Measurements from ENCODE around the gene MRPL17. TPM values are rescaled to one million over a fixed set of nuclear protein-coding genes. Genes with fewer than 3 reads are reported as not detected.
A peak's percentile ranks its signal among the peaks of the same experiment; 100 is the strongest.

MRPL17 gene
- total RNA-seq, 2 donors from 2014 or later: 34.6 to 75.1 TPM

- no peaks in the 10 kb centered on the region for H3K36me3 ChIP-seq
- H3K4me1 ChIP-seq: no peaks in the 10 kb centered on the region
- no peaks in the 10 kb centered on the region for H3K27me3 ChIP-seq
- no peak for DNase-seq
- no peak overlapping the region for H3K27ac ChIP-seq
- no peak overlapping the region for H3K9ac ChIP-seq (ENCODE audit: low read depth in 2 of 2, low read length in 2 of 2)
- H3K9me3 ChIP-seq: no peaks in the 10 kb centered on the region
- no peak for TF ChIP-seq CTCF (IDR thresholded peaks at IDR 0.05)
- intact Hi-C loops (cut with DNase I): no loop called here
- H3K4me3 ChIP-seq: no peak overlapping the region
Observed at GRCh38 chr11:6660712-6661111, 22.4 kb downstream of the MRPL17 start.

GRCh38 chr11:6658647-6659046 lies 24.5 kb downstream of the MRPL17 start:
- Histone ChIP-seq H3K4me3 (no peak overlapping the region), H3K9me3 (no peaks in the 10 kb centered on the region), H3K9ac (ENCODE audit: low read depth in 2 of 2, low read length in 2 of 2) (no peak overlapping the region), H3K27ac (no peak overlapping the region), H3K27me3 (peaks cover 3% of the 10 kb centered on the region), H3K4me1 (no peaks in the 10 kb centered on the region), H3K36me3 (no peaks in the 10 kb centered on the region)
- intact Hi-C loops (cut with DNase I): no loop called here
- TF ChIP-seq CTCF (IDR thresholded peaks at IDR 0.05): no peak
- DNase-seq: no peak

- Histone ChIP-seq H3K9ac (ENCODE audit: low read depth in 2 of 2, low read length in 2 of 2) (no peak overlapping the region), H3K9me3 (no peaks in the 10 kb centered on the region), H3K4me3 (no peak overlapping the region), H3K36me3 (no peaks in the 10 kb centered on the region), H3K27me3 (peaks cover 3% of the 10 kb centered on the region), H3K4me1 (no peaks in the 10 kb centered on the region), H3K27ac (no peak overlapping the region)
- intact Hi-C loops (cut with DNase I): no loop called here
- no peak for DNase-seq
- TF ChIP-seq CTCF (IDR thresholded peaks at IDR 0.05): no peak
Observed at GRCh38 chr11:6657346-6657745, 25.8 kb downstream of the MRPL17 start.

- Histone ChIP-seq H3K27ac (no peak overlapping the region), H3K4me3 (no peak overlapping the region), H3K27me3 (peaks cover 3% of the 10 kb centered on the region), H3K9ac (ENCODE audit: low read depth in 2 of 2, low read length in 2 of 2) (no peak overlapping the region), H3K9me3 (no peaks in the 10 kb centered on the region), H3K4me1 (no peaks in the 10 kb centered on the region), H3K36me3 (no peaks in the 10 kb centered on the region)
- intact Hi-C loops (cut with DNase I): no loop called here
- TF ChIP-seq CTCF (IDR thresholded peaks at IDR 0.05): no peak
- DNase-seq: no peak
Observed at GRCh38 chr11:6656936-6657335, 26.2 kb downstream of the MRPL17 start.

GRCh38 chr11:6656584-6656915 lies 26.6 kb downstream of the MRPL17 start:
- Histone ChIP-seq H3K4me3 (peak overlapping the region; percentile 2), H3K36me3 (no peaks in the 10 kb centered on the region), H3K9me3 (no peaks in the 10 kb centered on the region), H3K27me3 (peaks cover 3% of the 10 kb centered on the region), H3K4me1 (no peaks in the 10 kb centered on the region), H3K9ac (ENCODE audit: low read depth in 2 of 2, low read length in 2 of 2) (no peak overlapping the region), H3K27ac (no peak overlapping the region)
- DNase-seq: no peak
- no peak for TF ChIP-seq CTCF (IDR thresholded peaks at IDR 0.05)
- intact Hi-C loops (cut with DNase I): no loop called here

Measured in colonic mucosa (tissue), 4 donors.